ENCODE measurements around the gene ZFYVE21.

The ZFYVE21 gene

DNA sequence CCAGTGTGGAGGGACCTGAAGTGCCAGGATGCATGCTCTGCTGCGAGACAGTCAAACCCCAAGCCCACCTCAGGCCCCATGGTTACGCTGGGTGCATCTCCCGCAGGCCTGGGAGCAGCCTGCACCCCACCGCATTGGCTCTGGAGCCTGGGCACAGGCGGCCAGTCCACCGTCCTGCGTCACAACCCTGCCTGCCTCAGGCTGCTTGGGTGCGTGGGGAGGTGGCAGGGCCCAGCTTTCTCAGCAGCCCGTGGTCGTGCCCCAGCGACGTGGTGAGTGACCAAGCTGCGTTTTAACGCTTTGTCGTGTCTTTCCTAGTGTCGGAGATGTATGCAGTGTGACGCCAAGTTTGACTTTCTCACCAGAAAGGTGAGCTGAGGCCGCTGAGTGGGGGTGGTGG, 10.9 kb downstream of the ZFYVE21 start:
- DNase-seq = no peak

GRCh38 chr14:103727313-103727980, 11.8 kb downstream of the ZFYVE21 start:
- DNase-seq = no peak

GRCh38 chr14:103728141-103728540, 12.5 kb downstream of the ZFYVE21 start:
- DNase-seq = no peak

GRCh38 chr14:103728721-103729120, 13.1 kb downstream of the ZFYVE21 start:
- DNase-seq = no peak

- DNase-seq = peak; percentile 82
These were observed 14.2 kb downstream of the ZFYVE21 start for GRCh38 chr14:103729496-103730448.

- peak; percentile 99 for DNase-seq
These were observed 15.0 kb downstream of the ZFYVE21 start for GRCh38 chr14:103730490-103731035.

- DNase-seq = no peak
These were observed 15.9 kb downstream of the ZFYVE21 start for GRCh38 chr14:103731481-103731880.

GRCh38 chr14:103731916-103732867, 16.6 kb downstream of the ZFYVE21 start:
- no peak for DNase-seq

- no peak for DNase-seq
These were observed 17.4 kb downstream of the ZFYVE21 start for GRCh38 chr14:103732868-103733620.

DNA sequence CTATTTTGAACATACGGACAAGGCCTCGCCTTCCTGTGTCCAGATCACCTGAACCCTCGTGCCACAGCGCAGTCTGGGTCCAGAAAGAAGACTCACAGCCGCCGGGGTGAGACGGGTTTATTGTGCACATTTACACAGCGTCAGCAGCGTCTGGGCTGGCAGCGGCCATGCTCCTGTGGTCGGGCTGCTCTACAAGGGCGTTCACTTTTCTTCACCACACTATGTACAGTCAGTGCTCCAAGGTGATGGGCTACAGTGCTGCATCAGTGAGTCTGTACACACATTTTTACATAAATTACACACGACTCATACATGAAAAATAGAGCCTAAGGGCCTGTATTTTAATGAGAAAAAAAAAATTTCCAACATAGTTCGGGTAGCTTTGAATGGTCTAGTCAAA, 18.0 kb downstream of the ZFYVE21 start:
- no peak for DNase-seq

DNA sequence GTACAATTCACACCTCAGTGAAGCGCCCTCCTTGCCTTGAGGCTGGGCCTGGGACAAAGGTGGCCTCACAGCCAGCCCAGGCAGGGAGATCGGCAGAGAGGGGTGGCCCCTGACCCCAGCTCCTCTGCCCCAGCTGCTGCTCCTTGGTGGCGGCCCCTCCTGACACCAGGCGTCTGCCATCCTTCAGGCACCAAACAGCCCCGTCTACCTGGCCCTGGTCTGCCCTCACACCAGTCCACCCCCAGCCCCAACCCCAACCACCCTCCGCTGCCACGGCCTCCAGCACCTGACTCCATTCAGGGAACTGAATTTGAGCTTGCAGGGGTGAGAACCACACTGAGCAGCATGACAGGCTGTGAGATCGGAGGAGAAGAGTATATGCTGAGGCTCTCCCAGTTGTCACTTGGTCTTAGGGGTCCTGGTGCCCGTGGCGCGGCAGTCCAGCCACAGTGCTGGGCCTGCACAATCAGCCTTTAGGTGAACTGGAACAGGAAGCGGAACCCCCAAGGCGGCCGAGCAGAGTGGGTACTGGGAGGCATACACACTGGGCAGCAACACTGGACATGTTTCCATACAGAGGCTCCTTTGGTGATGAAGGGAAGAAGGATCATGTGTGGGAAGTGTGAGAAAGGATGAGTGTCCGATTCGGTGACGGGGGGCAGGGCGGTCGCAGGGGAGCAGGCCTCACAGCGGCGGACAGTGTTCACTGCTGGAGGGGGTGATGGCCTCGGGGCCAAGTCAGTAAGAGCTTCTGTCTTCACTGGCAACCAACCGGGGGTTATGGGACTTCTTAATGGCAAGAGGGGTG, 18.7 kb downstream of the ZFYVE21 start:
- DNase-seq = no peak

GRCh38 chr14:103735022-103735421, 19.4 kb downstream of the ZFYVE21 start:
- no peak for DNase-seq

- DNase-seq = no peak
These were observed 19.8 kb downstream of the ZFYVE21 start for GRCh38 chr14:103735439-103735814.

- no peak for DNase-seq
These were observed 20.4 kb downstream of the ZFYVE21 start for GRCh38 chr14:103735815-103736545.

DNA sequence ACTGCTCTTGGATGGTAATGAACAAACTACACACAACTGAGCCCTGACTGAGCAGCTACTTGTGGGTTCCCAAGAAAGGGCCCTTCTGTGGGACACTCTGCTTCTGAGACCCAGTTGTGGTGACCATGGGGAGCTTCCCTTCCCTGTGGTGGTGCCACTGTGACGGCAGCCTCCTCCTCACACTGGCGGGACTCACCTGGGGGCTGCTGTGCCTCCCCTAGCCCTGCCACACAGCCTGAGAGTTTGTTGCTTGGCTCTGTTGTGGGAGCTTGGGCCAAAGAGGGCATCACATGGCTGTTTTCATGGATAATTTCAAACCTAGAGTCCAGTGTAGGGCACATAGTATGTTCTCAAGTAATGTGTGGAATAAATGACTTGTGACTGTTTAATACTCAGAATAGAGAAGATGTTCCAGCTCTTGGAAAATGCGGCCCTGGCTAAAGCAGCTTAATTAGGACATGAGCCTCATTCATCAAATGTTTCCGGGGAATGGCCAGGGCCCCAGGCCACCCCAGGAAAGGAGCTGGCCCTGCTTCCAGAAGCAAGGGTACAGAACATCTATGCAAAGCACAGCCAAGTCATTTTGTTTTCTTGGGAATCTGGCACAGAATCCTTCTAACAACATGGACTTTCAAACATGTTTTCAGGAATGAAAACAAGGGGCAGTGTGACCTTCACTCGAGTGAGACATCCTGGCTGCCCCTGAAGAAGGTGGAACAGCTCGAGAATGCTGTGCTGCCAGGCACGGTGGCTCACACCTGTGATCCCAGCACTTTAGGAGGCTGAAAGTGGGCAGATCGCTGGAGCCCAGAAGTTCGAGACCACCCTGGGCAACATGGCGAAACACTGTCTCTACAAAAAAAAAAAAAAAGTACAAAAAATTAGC, 21.2 kb downstream of the ZFYVE21 start:
- no peak for DNase-seq

DNA sequence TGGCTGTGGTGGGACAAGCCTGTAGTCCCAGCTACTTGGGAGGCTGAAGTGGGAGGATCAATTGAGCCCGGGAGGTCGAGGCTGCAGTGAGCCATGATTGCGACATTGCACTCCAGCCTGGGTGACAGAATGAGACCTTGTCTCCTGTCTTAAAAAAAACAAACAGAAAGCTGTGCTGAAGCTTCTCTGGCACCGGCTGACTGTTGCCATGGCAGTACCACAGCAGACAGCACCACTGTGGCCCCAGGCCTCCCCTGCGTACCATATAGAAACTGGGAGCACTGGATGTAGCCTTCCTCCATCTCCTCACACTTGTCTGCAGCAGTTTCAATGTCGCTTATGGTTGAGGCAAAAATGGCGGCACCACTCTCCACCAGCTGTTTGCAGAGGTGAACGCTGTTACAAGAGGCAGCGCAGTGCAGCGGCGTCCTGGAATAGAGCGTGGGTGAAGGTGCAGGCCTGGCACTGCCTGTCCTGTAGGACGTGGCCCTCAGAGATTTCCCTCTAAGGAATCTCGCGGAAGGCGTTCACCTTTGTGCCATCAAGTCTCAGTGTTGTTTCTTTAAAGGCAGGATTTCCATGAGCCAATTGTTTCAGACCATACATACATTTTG, 21.9 kb downstream of the ZFYVE21 start:
- DNase-seq = no peak

GRCh38 chr14:103738166-103738565, 22.6 kb downstream of the ZFYVE21 start:
- no peak for DNase-seq

GRCh38 chr14:103738701-103739451, 23.3 kb downstream of the ZFYVE21 start:
- no peak for DNase-seq

All from hematopoietic multipotent progenitor cell treated with erythropoietin and hydrocortisone succinate and interleukin-3 and kit ligand, for 8 days (in vitro differentiated cells).